ENCODE data around the gene CDH23. TPM values are rescaled to one million over a fixed set of nuclear protein-coding genes. Genes with fewer than 3 reads are reported as not detected.

CDH23 gene
- polyA plus RNA-seq, 1 donor (not counting 4 experiments of a cell fraction or from before 2014, with no cell fraction given), result 0.01 TPM

- Histone ChIP-seq H3K4me3 (ENCODE audit: control insufficient read depth in 2 of 3, extremely low read depth in 1 of 3, insufficient read depth in 2 of 3, low read depth in 1 of 3, low read length in 3 of 3) (no peak overlapping the region), H3K36me3 (ENCODE audit: control insufficient read depth in 2 of 2, extremely low read depth in 1 of 2, insufficient read depth in 2 of 2, low read length in 2 of 2) (no peaks in the 10 kb centered on the region), H3K4me2 (ENCODE audit: control insufficient read depth, extremely low read depth, insufficient read depth, low read depth, low read length) (no peak overlapping the region), H3K27me3 (ENCODE audit: control insufficient read depth, extremely low read depth, insufficient read depth, low read length) (no peaks in the 10 kb centered on the region), H3K9me3 (ENCODE audit: control insufficient read depth, low read depth, low read length) (no peaks in the 10 kb centered on the region), H3K9me1 (ENCODE audit: control insufficient read depth, extremely low read depth, insufficient read depth, low read length) (no peaks in the 10 kb centered on the region), H3K27ac (ENCODE audit: control insufficient read depth, insufficient read depth, low read length) (no peak overlapping the region), H3K4me1 (ENCODE audit: control insufficient read depth, extremely low read depth, insufficient read depth, low read length) (peaks cover 22% of the 10 kb centered on the region), H3K79me2 (ENCODE audit: control insufficient read depth, insufficient read depth, low read length) (no peaks in the 10 kb centered on the region), H3K9ac (ENCODE audit: control insufficient read depth, extremely low read depth, insufficient read depth, low read length) (no peak overlapping the region), H4K20me1 (ENCODE audit: control insufficient read depth, extremely low read depth, insufficient read depth, low read length) (no peaks in the 10 kb centered on the region), H2AFZ (ENCODE audit: control insufficient read depth, low read length) (no peak overlapping the region)
- no peak for TF ChIP-seq EZH2 (IDR thresholded peaks at IDR 0.05; ENCODE audit: low read length)
- TF ChIP-seq CTCF (optimal IDR thresholded peaks at IDR 0.05 in 1 of 3, IDR thresholded peaks at IDR 0.05 in 1 of 3, conservative IDR thresholded peaks at IDR 0.05 in 1 of 3; ENCODE audit: extremely low read depth in 1 of 3, insufficient read depth in 2 of 3, low read length in 3 of 3), result no peak
- DNase-seq (ENCODE audit: low read depth, low spot score) (no peak), FAIRE-seq (no peak)
- dilution Hi-C loops (cut with MboI; ENCODE audit: extremely low pct_ligation_motif_present, low sequenced_read_pairs), result no loop called here
These were observed 313.8 kb downstream of the CDH23 start for GRCh38 chr10:71710519-71710918.

GRCh38 chr10:71711052-71711623, 314.4 kb downstream of the CDH23 start:
- Histone ChIP-seq H4K20me1 (ENCODE audit: control insufficient read depth, extremely low read depth, insufficient read depth, low read length) (no peaks in the 10 kb centered on the region), H3K4me2 (ENCODE audit: control insufficient read depth, extremely low read depth, insufficient read depth, low read depth, low read length) (no peak overlapping the region), H3K9ac (ENCODE audit: control insufficient read depth, extremely low read depth, insufficient read depth, low read length) (no peak overlapping the region), H3K79me2 (ENCODE audit: control insufficient read depth, insufficient read depth, low read length) (no peaks in the 10 kb centered on the region), H3K4me1 (ENCODE audit: control insufficient read depth, extremely low read depth, insufficient read depth, low read length) (peaks cover 17% of the 10 kb centered on the region), H3K9me3 (ENCODE audit: control insufficient read depth, low read depth, low read length) (no peaks in the 10 kb centered on the region), H3K4me3 (ENCODE audit: control insufficient read depth in 2 of 3, extremely low read depth in 1 of 3, insufficient read depth in 2 of 3, low read depth in 1 of 3, low read length in 3 of 3) (no peak overlapping the region), H3K36me3 (ENCODE audit: control insufficient read depth in 2 of 2, extremely low read depth in 1 of 2, insufficient read depth in 2 of 2, low read length in 2 of 2) (no peaks in the 10 kb centered on the region), H2AFZ (ENCODE audit: control insufficient read depth, low read length) (no peak overlapping the region), H3K27me3 (ENCODE audit: control insufficient read depth, extremely low read depth, insufficient read depth, low read length) (no peaks in the 10 kb centered on the region), H3K9me1 (ENCODE audit: control insufficient read depth, extremely low read depth, insufficient read depth, low read length) (no peaks in the 10 kb centered on the region), H3K27ac (ENCODE audit: control insufficient read depth, insufficient read depth, low read length) (no peak overlapping the region)
- DNase-seq (ENCODE audit: low read depth, low spot score) (no peak), FAIRE-seq (no peak)
- TF ChIP-seq CTCF (optimal IDR thresholded peaks at IDR 0.05 in 1 of 3, IDR thresholded peaks at IDR 0.05 in 1 of 3, conservative IDR thresholded peaks at IDR 0.05 in 1 of 3; ENCODE audit: extremely low read depth in 1 of 3, insufficient read depth in 2 of 3, low read length in 3 of 3) (no peak), EZH2 (IDR thresholded peaks at IDR 0.05; ENCODE audit: low read length) (no peak)
- dilution Hi-C loops (cut with MboI; ENCODE audit: extremely low pct_ligation_motif_present, low sequenced_read_pairs), result no loop called here
